T-helper 1 cell treated with Interleukin-12 subunit alpha and Interleukin-12 subunit beta and Interleukin-4 antibody, amounts not matched to agents 30 ng/mL and 1 ng/mL, for 36 hours (primary cell): ENCODE data around the gene MEAK7. TPM values are rescaled to one million over a fixed set of nuclear protein-coding genes. Genes with fewer than 3 reads are reported as not detected.

Experiments used
- intact Hi-C: fragments of 100-400 bp; cut with micrococcal nuclease; formaldehyde crosslinking; loops from one replicate; pipeline ENCODE4 v1.15.1; 2024
- total RNA-seq: library from RNA; stranded (reverse); gene quantifications from 2 replicates; pipeline ENCODE4 v1.2.3, GENCODE V29; 2022

MEAK7 gene
- total RNA-seq, 1 donor from 2014 or later, result 39.8 TPM

GRCh38 chr16:84497418-84498222, 6.8 kb downstream of the MEAK7 start:
- intact Hi-C loops, result no loop called here

GRCh38 chr16:84496991-84497390, 7.5 kb downstream of the MEAK7 start:
- intact Hi-C loops, result no loop called here

- intact Hi-C loops, result no loop called here
Measured at GRCh38 chr16:84495506-84495905, 9.0 kb downstream of the MEAK7 start.

GRCh38 chr16:84489131-84489530, 15.3 kb downstream of the MEAK7 start:
- intact Hi-C loops, result no loop called here

GRCh38 chr16:84487358-84487757, 17.1 kb downstream of the MEAK7 start:
- intact Hi-C loops, result no loop called here

GRCh38 chr16:84486551-84487235, 17.8 kb downstream of the MEAK7 start:
- intact Hi-C loops, result no loop called here

- intact Hi-C loops, result no loop called here
Measured at GRCh38 chr16:84486126-84486525, 18.3 kb downstream of the MEAK7 start.

- intact Hi-C loops, result no loop called here
Measured at GRCh38 chr16:84485255-84486010, 19.0 kb downstream of the MEAK7 start.

- intact Hi-C loops, result loop anchor here (1.0 kb wide), 1 partner anchor 207 kb away; no protein-coding TSS in a partner anchor
Measured at GRCh38 chr16:84484579-84485254, 19.7 kb downstream of the MEAK7 start.

- intact Hi-C loops, result loop anchor here (1.0 kb wide), 1 partner anchor 207 kb away; no protein-coding TSS in a partner anchor
Measured at GRCh38 chr16:84483882-84484565, 20.4 kb downstream of the MEAK7 start.

- intact Hi-C loops, result no loop called here
Measured at GRCh38 chr16:84482951-84483881, 21.2 kb downstream of the MEAK7 start.

GRCh38 chr16:84482001-84482891, 22.2 kb downstream of the MEAK7 start:
- intact Hi-C loops, result no loop called here

GRCh38 chr16:84481051-84481735, 23.3 kb downstream of the MEAK7 start:
- intact Hi-C loops, result no loop called here

GRCh38 chr16:84479716-84480450, 24.6 kb downstream of the MEAK7 start:
- intact Hi-C loops, result no loop called here

GRCh38 chr16:84478172-84478947, 26.1 kb downstream of the MEAK7 start:
- intact Hi-C loops, result no loop called here

GRCh38 chr16:84477661-84478060, 26.8 kb downstream of the MEAK7 start:
- intact Hi-C loops, result no loop called here

- intact Hi-C loops, result no loop called here
Measured at GRCh38 chr16:84476401-84476800, 28.1 kb downstream of the MEAK7 start.
